Measurements from ENCODE around the gene OR10K1. TPM values are rescaled to one million over a fixed set of nuclear protein-coding genes. Genes with fewer than 3 reads are reported as not detected.

OR10K1 gene
- total RNA-seq, 2 experiments from 2014 or later: not detected

Other genes starting within 250 kb of the OR10K1 start
- under 1 TPM in 1 of 2 experiments, not detected in 1; 0.09 TPM for gene CD1A, start 207.4 kb upstream of the OR10K1 start, total RNA-seq
- under 1 TPM; 0.14 to 0.21 TPM for gene CD1C, start 171.9 kb upstream of the OR10K1 start, total RNA-seq
- gene CD1B, start 130.3 kb upstream of the OR10K1 start, total RNA-seq: not detected
- not detected for gene CD1E, start 107.9 kb upstream of the OR10K1 start, total RNA-seq
- not detected for gene OR10T2, start 62.4 kb upstream of the OR10K1 start, total RNA-seq
- gene OR10K2, start 35.6 kb upstream of the OR10K1 start, total RNA-seq: not detected
- gene OR10R2, start 10.4 kb downstream of the OR10K1 start, total RNA-seq: not detected
- gene OR6Y1, start 92.6 kb downstream of the OR10K1 start, total RNA-seq: not detected
- not detected for gene OR6P1, start 108.7 kb downstream of the OR10K1 start, total RNA-seq
- gene OR10X1, start 118.1 kb downstream of the OR10K1 start, total RNA-seq: not detected
- gene OR10Z1, start 143.4 kb downstream of the OR10K1 start, total RNA-seq: not detected
- not detected for gene SPTA1, start 224.9 kb downstream of the OR10K1 start, total RNA-seq
- not detected for gene OR6K2, start 238.8 kb downstream of the OR10K1 start, total RNA-seq

Data from activated CD4-positive, alpha-beta T cell treated with anti-CD3 and anti-CD28 coated beads for 36 hours (primary cell).